ENCODE measurements around the gene ELP5. TPM values are rescaled to one million over a fixed set of nuclear protein-coding genes. Genes with fewer than 3 reads are reported as not detected.
A peak's percentile ranks its signal among the peaks of the same experiment; 100 is the strongest.

ELP5 gene
- total and polyA plus RNA-seq, 3 donors from 2014 or later, result 107 to 295 (median 123) TPM

- WGBS, 2 donors, result 5 to 7% methylated on average over 22 to 52 of the region's 71 CpGs
Observed at GRCh38 chr17:7261379-7262191, 9.6 kb downstream of the ELP5 start.

GRCh38 chr17:7262192-7262934 lies 10.3 kb downstream of the ELP5 start, which contains the start of gene CLDN7:
Gene CLDN7, minus strand, starts transcription at chr17:7262478. Its CDS starts 435 bp downstream, at chr17:7262043.
- H3K36me3 ChIP-seq (ENCODE audit: low read depth, missing control alignments), result no peaks in the 10 kb centered on the region
- no peak for DNase-seq
- no peaks in the 10 kb centered on the region for H3K27me3 ChIP-seq
- H3K4me3 ChIP-seq, result peak within 1 kb of the TSS; percentile 45 to 52
- WGBS, 2 donors, result 3 to 6% methylated on average over 51 to 64 of the region's 64 CpGs
- H3K9me3 ChIP-seq, result no peaks in the 10 kb centered on the region
- H3K4me1 ChIP-seq, result peaks cover 8% of the 10 kb centered on the region
- TF ChIP-seq POLR2A (IDR thresholded peaks at IDR 0.05), result no peak
- intact Hi-C loops (cut with DNase I; ENCODE audit: low total_unique reads), result no loop called here
- H3K27ac ChIP-seq, result no peak within 1 kb of the TSS

More at GRCh38 chr17:7261379-7262191, 9.6 kb downstream of the ELP5 start:
- no peak for DNase-seq
- H3K36me3 ChIP-seq (ENCODE audit: low read depth, missing control alignments), result no peaks in the 10 kb centered on the region
- peaks cover 8% of the 10 kb centered on the region for H3K4me1 ChIP-seq
- peak overlapping the region; percentile 45 to 52 for H3K4me3 ChIP-seq
- TF ChIP-seq POLR2A (IDR thresholded peaks at IDR 0.05) (no peak), CTCF (IDR thresholded peaks at IDR 0.05) (no peak)
- intact Hi-C loops (cut with DNase I; ENCODE audit: low total_unique reads), result no loop called here
- H3K27ac ChIP-seq, result no peak overlapping the region
- H3K27me3 ChIP-seq, result no peaks in the 10 kb centered on the region
- no peaks in the 10 kb centered on the region for H3K9me3 ChIP-seq

GRCh38 chr17:7262935-7263800 lies 11.2 kb downstream of the ELP5 start:
- Histone ChIP-seq H3K9me3 (no peaks in the 10 kb centered on the region), H3K4me1 (peaks cover 8% of the 10 kb centered on the region), H3K4me3 (peak overlapping the region in 1 of 2 donors; percentile 12), H3K27me3 (no peaks in the 10 kb centered on the region), H3K27ac (no peak overlapping the region), H3K36me3 (ENCODE audit: low read depth, missing control alignments) (no peaks in the 10 kb centered on the region)
- 9 to 10% methylated on average over 26 of the region's 26 CpGs for WGBS, 2 donors
- DNase-seq, result no peak
- no peak for TF ChIP-seq POLR2A (IDR thresholded peaks at IDR 0.05)
- TF ChIP-seq CTCF (IDR thresholded peaks at IDR 0.05), result no peak
- intact Hi-C loops (cut with DNase I; ENCODE audit: low total_unique reads), result no loop called here

- no peaks in the 10 kb centered on the region for H3K27me3 ChIP-seq
- 28 to 53% methylated on average over 4 of the region's 4 CpGs for WGBS, 2 donors
- TF ChIP-seq CTCF (IDR thresholded peaks at IDR 0.05) (no peak), POLR2A (IDR thresholded peaks at IDR 0.05) (no peak)
- no peaks in the 10 kb centered on the region for H3K9me3 ChIP-seq
- DNase-seq, result no peak
- peaks cover 8% of the 10 kb centered on the region for H3K4me1 ChIP-seq
- H3K4me3 ChIP-seq, result no peak overlapping the region
- no peaks in the 10 kb centered on the region for H3K36me3 ChIP-seq (ENCODE audit: low read depth, missing control alignments)
- intact Hi-C loops (cut with DNase I; ENCODE audit: low total_unique reads), result no loop called here
- H3K27ac ChIP-seq, result no peak overlapping the region
Observed at GRCh38 chr17:7263801-7264078, 11.7 kb downstream of the ELP5 start.

- intact Hi-C loops (cut with DNase I; ENCODE audit: low total_unique reads), result no loop called here
- DNase-seq, result no peak
- Histone ChIP-seq H3K9me3 (no peaks in the 10 kb centered on the region), H3K4me3 (no peak overlapping the region), H3K36me3 (ENCODE audit: low read depth, missing control alignments) (no peaks in the 10 kb centered on the region), H3K4me1 (no peaks in the 10 kb centered on the region), H3K27me3 (no peaks in the 10 kb centered on the region), H3K27ac (no peak overlapping the region)
- 43 to 83% methylated on average over 1 of the region's 1 CpG for WGBS, 2 donors
- no peak for TF ChIP-seq CTCF (IDR thresholded peaks at IDR 0.05)
- no peak for TF ChIP-seq POLR2A (IDR thresholded peaks at IDR 0.05)
Observed at GRCh38 chr17:7266784-7267183, 14.8 kb downstream of the ELP5 start.

Data from testis (tissue), 3 donors.